NCI-H2196 (cell line): ENCODE measurements around the gene ARHGEF28.

Source experiments
- DNase-seq: peaks from one replicate; lab custom pipeline; 2025; ENCODE audit not compliant: unreplicated experiment; lab: John Stamatoyannopoulos, UW

The ARHGEF28 gene

GRCh38 chr5:73895471-73895870 is 269.5 kb downstream of the ARHGEF28 start:
- DNase-seq = no peak

DNA sequence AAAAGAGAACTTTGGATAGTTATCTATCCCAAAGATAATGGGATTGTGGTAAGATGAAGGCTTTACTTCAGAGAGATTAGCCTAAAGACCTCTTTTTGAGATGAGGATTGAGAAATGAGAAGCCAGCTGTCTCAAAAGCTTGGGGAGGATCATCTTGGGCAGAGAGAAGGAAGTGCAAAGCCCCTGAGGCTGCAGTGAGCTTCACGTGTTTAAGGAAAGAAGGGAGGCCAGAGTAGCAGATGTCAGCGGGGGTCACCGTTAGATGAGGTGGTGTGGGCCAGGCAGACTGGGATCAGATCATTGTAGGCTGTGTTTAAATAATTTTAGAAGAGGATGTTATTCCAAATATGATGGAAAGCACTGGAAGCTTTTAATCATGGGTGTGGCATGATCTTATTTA is 270.1 kb downstream of the ARHGEF28 start:
- DNase-seq = no peak

DNA sequence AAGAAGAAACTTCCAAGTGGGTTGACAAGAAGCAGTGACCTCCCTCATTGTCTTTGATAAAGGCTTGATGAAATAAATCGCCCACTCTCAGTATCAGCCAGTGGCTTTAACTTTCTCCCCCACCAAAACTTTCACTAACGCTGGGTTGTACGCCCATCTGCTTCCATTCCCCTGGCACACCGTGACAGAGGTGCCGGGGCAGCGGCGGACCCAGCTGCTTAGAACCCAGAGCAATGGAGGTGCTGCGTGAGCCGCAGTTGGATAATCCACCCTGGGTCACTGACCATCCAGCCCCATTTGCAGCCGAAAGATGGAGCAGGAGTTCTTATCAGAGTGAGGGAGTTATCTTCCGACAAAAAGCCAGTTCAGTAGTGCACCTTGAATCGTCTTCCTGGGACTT is 270.7 kb downstream of the ARHGEF28 start:
- DNase-seq = no peak

- DNase-seq = no peak
Measured at GRCh38 chr5:73897893-73898292, 271.9 kb downstream of the ARHGEF28 start.

DNA sequence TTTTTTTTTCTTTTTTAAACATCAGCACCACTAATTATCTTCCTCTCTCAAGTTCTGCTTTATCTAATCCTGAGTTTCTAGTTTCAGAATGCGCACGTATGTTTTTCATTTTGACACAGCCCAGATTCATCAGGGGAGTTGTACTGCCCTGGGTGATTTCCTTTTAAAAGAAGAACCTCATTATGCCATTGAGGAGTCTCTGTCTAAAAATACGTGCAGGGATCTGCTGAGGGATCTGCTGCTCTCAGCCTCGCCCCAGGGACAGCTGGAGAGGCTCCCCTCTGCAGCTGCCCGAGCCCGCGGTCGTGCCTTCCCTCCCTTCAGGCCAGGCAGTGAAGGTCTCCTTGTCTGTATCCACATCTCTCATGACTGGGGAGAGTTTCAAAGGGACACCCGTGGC is 273.1 kb downstream of the ARHGEF28 start:
- DNase-seq = no peak

DNA sequence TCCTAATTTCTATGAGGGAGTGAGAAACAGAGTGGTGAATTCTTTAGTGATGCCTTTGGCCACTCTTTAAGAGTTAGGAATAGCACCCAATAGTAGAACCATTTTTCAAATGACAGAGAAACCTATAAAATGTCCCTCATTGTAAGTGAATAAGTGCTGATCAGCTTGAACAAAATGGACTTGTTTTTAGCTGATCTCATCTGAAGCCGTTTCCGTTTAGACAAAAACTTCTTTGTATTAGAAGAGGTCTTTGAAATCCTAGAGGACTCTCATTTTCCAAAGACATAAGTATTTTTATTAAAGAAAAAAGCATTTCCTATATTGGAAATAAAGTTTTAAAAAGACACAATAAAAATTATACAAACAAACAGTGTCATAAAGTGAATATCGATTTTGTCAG is 273.9 kb downstream of the ARHGEF28 start:
- no peak for DNase-seq

GRCh38 chr5:73900566-73900965 is 274.6 kb downstream of the ARHGEF28 start:
- no peak for DNase-seq

- no peak for DNase-seq
Measured at GRCh38 chr5:73901043-73901442, 275.0 kb downstream of the ARHGEF28 start.

DNA sequence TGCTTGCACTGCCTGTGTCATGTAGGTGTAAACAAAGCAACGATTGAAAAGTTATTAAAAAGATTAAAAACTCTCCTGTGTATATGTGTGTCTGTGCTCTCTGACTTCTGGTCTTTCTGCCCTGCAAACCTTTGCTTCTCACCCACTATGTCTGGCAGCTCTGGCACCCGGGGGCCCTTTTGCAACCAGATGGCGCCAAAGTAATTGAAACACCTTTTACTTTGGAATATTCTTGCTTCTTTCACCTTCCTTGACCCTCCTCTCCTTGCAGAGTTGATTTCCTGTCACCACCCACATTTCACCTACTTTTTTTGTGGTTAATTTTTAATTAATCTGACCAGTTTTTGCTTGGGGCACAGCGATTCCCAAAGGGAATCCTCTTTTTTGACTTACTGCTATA is 275.5 kb downstream of the ARHGEF28 start:
- no peak for DNase-seq

DNA sequence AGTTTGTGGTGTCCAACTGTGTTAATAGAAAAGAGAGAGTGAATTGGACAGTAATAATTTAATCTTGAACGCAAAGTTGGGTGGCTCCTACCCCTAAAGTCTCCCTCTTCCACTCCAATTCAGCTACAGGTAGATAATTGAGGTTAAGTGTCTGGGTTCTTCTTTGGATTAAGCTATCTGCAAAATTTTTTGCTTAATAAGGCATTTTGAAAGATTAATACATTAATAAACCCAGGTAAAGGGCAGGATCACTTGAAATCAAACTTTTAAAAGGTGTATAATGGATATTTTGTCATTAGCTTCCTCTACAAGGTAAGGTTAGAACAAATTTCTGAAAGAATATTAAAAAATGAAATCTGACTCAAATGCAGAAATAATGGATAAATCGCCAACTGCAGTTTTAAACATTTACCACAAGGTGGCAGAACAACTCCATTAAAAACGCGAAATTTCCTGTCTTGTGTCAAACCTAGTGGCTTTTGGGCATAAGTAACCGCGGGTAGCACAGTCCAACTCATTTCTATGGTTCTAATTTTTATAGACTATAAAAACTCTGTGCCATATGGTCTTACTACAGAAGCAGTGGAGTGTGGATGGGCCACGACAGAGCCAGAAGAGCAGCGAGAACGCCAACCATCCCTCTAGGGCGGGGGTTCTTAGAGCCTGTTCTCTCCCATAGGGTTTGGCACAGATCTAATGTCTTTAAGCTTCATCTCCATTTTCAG is 276.5 kb downstream of the ARHGEF28 start:
- peak; percentile 42 for DNase-seq

- DNase-seq = no peak
Measured at GRCh38 chr5:73903169-73903568, 277.2 kb downstream of the ARHGEF28 start.

- no peak for DNase-seq
Measured at GRCh38 chr5:73906277-73906676, 280.3 kb downstream of the ARHGEF28 start.

- DNase-seq = no peak
Measured at GRCh38 chr5:73907164-73907563, 281.2 kb downstream of the ARHGEF28 start.

GRCh38 chr5:73908395-73908794 is 282.4 kb downstream of the ARHGEF28 start:
- no peak for DNase-seq

- DNase-seq = no peak
Measured at GRCh38 chr5:73908846-73909245, 282.9 kb downstream of the ARHGEF28 start.

- DNase-seq = no peak
Measured at GRCh38 chr5:73909474-73909873, 283.5 kb downstream of the ARHGEF28 start.

GRCh38 chr5:73911761-73912393 is 285.9 kb downstream of the ARHGEF28 start:
- no peak for DNase-seq

DNA sequence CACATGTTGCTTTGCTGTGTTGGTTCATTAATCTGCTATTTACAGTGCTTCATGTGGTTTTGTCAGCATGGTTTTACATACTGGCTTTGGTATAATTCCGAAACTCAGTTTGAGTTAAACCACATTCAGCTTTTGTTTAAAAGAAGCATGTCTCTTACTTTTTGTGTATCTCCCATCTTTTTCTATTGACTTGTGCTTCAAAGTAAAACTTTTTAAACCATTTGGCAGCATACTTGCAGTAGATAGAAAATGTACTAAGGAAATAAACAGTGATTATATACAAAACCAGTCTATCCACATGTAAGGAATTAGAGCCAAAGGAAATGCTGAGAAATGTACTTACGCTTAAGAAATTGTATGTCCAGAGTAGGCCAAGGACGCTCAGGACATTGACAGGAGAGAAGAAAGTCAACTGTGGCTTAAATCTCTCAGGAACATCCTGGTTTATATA is 286.9 kb downstream of the ARHGEF28 start:
- no peak for DNase-seq

GRCh38 chr5:73913971-73914370 is 288.0 kb downstream of the ARHGEF28 start:
- DNase-seq = no peak

- DNase-seq = no peak
Measured at GRCh38 chr5:73915345-73915744, 289.3 kb downstream of the ARHGEF28 start.

- peak; percentile 63 for DNase-seq
Measured at GRCh38 chr5:73917433-73917832, 291.4 kb downstream of the ARHGEF28 start.

DNA sequence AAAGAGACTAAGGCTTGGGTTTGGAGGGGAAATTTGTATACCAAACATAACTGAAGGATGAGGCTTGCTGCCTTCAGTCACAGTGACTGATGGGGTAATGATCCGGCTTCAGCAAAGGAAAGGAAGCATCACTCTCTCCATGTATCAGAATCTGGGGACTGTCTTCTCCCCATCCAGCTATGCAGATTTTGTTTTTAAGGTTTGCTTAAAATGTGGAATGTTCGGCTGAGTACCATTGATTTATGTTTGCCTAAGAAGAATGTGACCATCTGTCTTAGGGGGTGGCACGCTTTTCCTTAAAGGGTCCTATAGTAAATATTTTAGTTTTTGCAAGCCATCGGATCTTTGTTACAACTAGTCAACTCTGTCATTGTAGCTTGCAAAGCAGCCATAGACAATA is 291.9 kb downstream of the ARHGEF28 start:
- no peak for DNase-seq

GRCh38 chr5:73918791-73919221 is 292.8 kb downstream of the ARHGEF28 start:
- no peak for DNase-seq
